C4-2B (cell line): ENCODE data around the gene ATP8B3.

Experiments
- H3K27ac ChIP-seq: fragments of 450-650 bp; 2 replicates; pipeline ENCODE4 v1.5.1; 2017
- ZFX ChIP-seq: fragments of 450-650 bp; IDR thresholded peaks from 2 replicates; pipeline ENCODE4 v1.6.1; 2017
- TF ChIP-seq, protein P1 (sequence below): fragments of 450-650 bp; conservative IDR thresholded peaks from 2 replicates; pipeline ENCODE4 v1.5.1; 2017; ENCODE audit warnings: mild to moderate bottlenecking

Gene ATP8B3

DNA sequence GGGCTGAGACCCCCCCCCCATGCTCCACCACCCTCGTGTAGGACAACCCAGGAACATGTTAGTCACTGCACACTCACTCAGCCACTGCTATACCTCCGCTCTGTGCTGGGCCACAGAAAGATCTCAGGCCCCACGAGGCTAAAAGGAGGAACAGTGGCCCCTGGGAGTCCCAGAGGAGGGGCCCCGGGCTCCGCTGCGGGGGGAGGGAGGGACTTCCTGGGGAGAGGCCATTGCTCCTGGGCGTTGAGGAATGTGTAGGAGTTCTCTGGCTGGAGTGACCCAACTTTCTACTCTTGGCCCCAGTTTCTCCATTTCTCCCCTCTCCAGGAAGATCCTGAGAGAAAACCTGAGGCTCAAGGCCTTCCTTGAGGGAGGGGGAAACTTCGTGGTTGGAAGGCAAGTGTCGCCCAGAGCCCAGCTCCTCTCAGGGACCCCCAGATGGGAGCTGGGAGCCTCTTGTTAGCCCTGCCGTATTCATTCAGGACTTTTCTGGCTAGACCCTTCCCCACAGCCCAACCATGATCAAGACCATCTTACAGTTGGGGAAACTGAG, 45.2 kb downstream of the ATP8B3 start:
- TF ChIP-seq, protein P1, sequence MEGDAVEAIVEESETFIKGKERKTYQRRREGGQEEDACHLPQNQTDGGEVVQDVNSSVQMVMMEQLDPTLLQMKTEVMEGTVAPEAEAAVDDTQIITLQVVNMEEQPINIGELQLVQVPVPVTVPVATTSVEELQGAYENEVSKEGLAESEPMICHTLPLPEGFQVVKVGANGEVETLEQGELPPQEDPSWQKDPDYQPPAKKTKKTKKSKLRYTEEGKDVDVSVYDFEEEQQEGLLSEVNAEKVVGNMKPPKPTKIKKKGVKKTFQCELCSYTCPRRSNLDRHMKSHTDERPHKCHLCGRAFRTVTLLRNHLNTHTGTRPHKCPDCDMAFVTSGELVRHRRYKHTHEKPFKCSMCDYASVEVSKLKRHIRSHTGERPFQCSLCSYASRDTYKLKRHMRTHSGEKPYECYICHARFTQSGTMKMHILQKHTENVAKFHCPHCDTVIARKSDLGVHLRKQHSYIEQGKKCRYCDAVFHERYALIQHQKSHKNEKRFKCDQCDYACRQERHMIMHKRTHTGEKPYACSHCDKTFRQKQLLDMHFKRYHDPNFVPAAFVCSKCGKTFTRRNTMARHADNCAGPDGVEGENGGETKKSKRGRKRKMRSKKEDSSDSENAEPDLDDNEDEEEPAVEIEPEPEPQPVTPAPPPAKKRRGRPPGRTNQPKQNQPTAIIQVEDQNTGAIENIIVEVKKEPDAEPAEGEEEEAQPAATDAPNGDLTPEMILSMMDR: no peak
- no peak for TF ChIP-seq ZFX
- no peak overlapping the region for H3K27ac ChIP-seq

GRCh38 chr19:1765904-1766799, 45.9 kb downstream of the ATP8B3 start:
- H3K27ac ChIP-seq: no peak overlapping the region
- no peak for TF ChIP-seq ZFX
- TF ChIP-seq, protein P1: no peak

GRCh38 chr19:1765232-1765903, 46.7 kb downstream of the ATP8B3 start:
- no peak overlapping the region for H3K27ac ChIP-seq

DNA sequence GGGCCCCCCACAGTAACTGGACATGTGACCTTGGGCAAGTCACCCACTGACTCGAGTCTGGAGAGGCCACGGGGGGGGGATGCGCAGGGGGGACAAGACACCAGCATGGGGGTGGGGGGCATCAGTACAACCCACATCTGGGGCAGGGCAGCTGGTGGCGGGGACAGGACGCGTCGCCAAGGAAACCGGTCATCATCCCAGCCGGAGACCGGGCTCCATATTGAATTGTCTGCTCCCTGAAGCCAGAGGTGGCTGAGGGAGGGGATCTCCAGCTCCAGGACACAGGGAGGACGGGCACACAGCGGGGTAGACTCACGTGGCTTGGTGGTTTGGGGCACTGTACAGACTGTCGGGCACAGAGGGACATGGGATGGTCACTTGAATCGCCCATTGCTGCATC, 47.3 kb downstream of the ATP8B3 start:
- TF ChIP-seq, protein P1: no peak
- no peak for TF ChIP-seq ZFX
- H3K27ac ChIP-seq: no peak overlapping the region

More at GRCh38 chr19:1765232-1765903, 46.7 kb downstream of the ATP8B3 start:
- TF ChIP-seq ZFX: no peak
- TF ChIP-seq, protein P1: no peak

- H3K27ac ChIP-seq: no peak overlapping the region
- no peak for TF ChIP-seq ZFX
Observed at GRCh38 chr19:1763648-1764639, 48.1 kb downstream of the ATP8B3 start.

DNA sequence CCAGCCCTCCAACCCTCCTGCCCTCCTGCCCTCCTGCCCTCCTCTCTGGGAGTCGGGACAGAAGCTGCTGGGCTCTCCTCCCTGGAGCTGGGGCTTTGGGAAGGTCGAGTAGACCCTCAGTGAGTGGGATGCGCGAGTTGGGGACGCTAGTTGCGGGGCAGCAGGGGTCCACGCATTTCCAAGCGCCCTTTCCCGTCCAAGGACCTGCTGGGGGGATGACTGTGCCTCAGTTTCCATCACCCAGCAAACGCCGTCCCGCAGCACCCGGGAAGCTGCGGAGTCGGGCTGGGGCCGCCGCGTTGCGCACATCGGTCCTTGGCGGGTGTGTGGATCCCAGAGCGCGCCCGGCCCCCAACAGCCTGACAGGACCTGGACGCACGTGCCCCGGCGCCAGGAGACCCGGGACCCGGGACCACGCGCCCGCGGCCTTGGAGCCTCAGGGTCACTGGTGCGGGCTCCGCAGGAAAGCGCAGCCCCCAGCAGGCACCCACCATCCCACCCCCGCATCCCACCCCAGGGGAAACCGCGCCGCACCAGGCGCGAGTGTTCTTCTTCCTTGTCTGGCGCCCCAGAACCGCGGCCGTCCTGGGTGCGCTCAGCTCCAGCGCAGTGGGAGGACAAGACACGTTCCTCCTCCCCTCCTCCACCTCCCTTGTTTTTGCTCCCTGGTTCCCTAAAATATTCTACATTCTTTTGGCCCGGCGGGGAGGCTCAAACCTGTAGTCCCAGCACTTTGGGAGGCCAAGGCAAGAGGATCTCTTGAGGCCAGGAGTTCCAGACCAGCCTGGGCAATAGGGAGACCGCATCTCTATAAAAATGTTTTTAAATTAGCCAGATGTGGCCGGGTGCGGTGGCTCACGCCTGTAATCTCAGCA, 49.6 kb downstream of the ATP8B3 start:
- TF ChIP-seq, protein P1: no peak
- TF ChIP-seq ZFX: no peak

More for the DNA sequence above, 49.6 kb downstream of the ATP8B3 start:
- no peak overlapping the region for H3K27ac ChIP-seq
